Right atrium auricular region (tissue), 2 donors: ENCODE data around the gene ARID5B. TPM values are rescaled to one million over a fixed set of nuclear protein-coding genes. Genes with fewer than 3 reads are reported as not detected.

Experiments
- DNase-seq: peaks from one replicate; pipeline ENCODE4 v3.0.0-alpha.2; 2019; ENCODE audit warnings: low spot score
- H3K27ac ChIP-seq, 2 donors: fragments of 200-600 bp; sonication (generic); 1 replicate in 1 of 2; 2 replicates in 1 of 2; pipeline ENCODE4 v1.5.1; 2016 to 2019
- H3K27me3 ChIP-seq, 2 donors: fragments of 200-600 bp; sonication (generic); one replicate each; pipeline versions ENCODE4 v1.5.1 to v1.6.0; 2017 to 2019
- H3K36me3 ChIP-seq: fragments of 200-600 bp; sonication (generic); one replicate; pipeline ENCODE4 v1.5.1; 2016
- H3K4me1 ChIP-seq, 2 donors: fragments of 200-600 bp; sonication (generic); one replicate each; pipeline versions ENCODE4 v1.5.1 to v1.6.0; 2017 to 2019
- H3K4me3 ChIP-seq, 2 donors: fragments of 200-600 bp; sonication (generic); 1 replicate in 1 of 2; 2 replicates in 1 of 2; pipeline ENCODE4 v1.5.1; 2017 to 2019; ENCODE audit warnings: mild to moderate bottlenecking in 1 of 2, moderate library complexity in 1 of 2
- H3K9me3 ChIP-seq, 2 donors: fragments of 200-600 bp; sonication (generic); one replicate each; pipeline ENCODE4 v1.5.1; 2019
- CTCF ChIP-seq, 2 donors: fragments of 200-600 bp; sonication (generic); IDR thresholded peaks; one replicate each; pipeline ENCODE4 v1.5.1; 2019; ENCODE audit warnings: antibody characterized with exemption in 2 of 2
- total RNA-seq, 2 donors: library from RNA; depleted of rRNA; stranded (reverse); fragments of >200 nt; gene quantifications; one replicate each; pipeline ENCODE4 v1.1.0, GENCODE V29; 2016

ARID5B gene
- total RNA-seq, 2 donors from 2014 or later: 37.9 to 53.4 TPM

- no peaks in the 10 kb centered on the region for H3K27me3 ChIP-seq
- H3K27ac ChIP-seq: no peak overlapping the region
- H3K36me3 ChIP-seq: no peaks in the 10 kb centered on the region
- DNase-seq: no peak
- H3K4me1 ChIP-seq: peaks cover 0 to 8% of the 10 kb centered on the region in 2 donors
- H3K9me3 ChIP-seq: no peaks in the 10 kb centered on the region
- no peak overlapping the region for H3K4me3 ChIP-seq
- TF ChIP-seq CTCF (IDR thresholded peaks at IDR 0.05): no peak
Measured at GRCh38 chr10:62011558-62011957, 110.1 kb downstream of the ARID5B start.

GRCh38 chr10:62012318-62012717 is 110.8 kb downstream of the ARID5B start:
- no peak for DNase-seq
- no peaks in the 10 kb centered on the region for H3K36me3 ChIP-seq
- H3K4me3 ChIP-seq: no peak overlapping the region
- peaks cover 0 to 15% of the 10 kb centered on the region in 2 donors for H3K4me1 ChIP-seq
- TF ChIP-seq CTCF (IDR thresholded peaks at IDR 0.05): no peak
- no peaks in the 10 kb centered on the region for H3K27me3 ChIP-seq
- H3K27ac ChIP-seq: no peak overlapping the region
- no peaks in the 10 kb centered on the region for H3K9me3 ChIP-seq

- peaks cover 0 to 30% of the 10 kb centered on the region in 2 donors for H3K4me1 ChIP-seq
- no peak for TF ChIP-seq CTCF (IDR thresholded peaks at IDR 0.05)
- H3K36me3 ChIP-seq: no peaks in the 10 kb centered on the region
- no peaks in the 10 kb centered on the region for H3K27me3 ChIP-seq
- no peak for DNase-seq
- no peak overlapping the region for H3K4me3 ChIP-seq
- no peaks in the 10 kb centered on the region for H3K9me3 ChIP-seq
- H3K27ac ChIP-seq: no peak overlapping the region
Measured at GRCh38 chr10:62014510-62014909, 113.0 kb downstream of the ARID5B start.

GRCh38 chr10:62015994-62016393 is 114.5 kb downstream of the ARID5B start:
- Histone ChIP-seq H3K27me3 (no peaks in the 10 kb centered on the region), H3K36me3 (no peaks in the 10 kb centered on the region), H3K9me3 (no peaks in the 10 kb centered on the region), H3K4me3 (no peak overlapping the region), H3K4me1 (peaks cover 0 to 42% of the 10 kb centered on the region in 2 donors), H3K27ac (no peak overlapping the region)
- no peak for DNase-seq
- TF ChIP-seq CTCF (IDR thresholded peaks at IDR 0.05): no peak

GRCh38 chr10:62016623-62017490 is 115.4 kb downstream of the ARID5B start:
- H3K9me3 ChIP-seq: no peaks in the 10 kb centered on the region
- no peaks in the 10 kb centered on the region for H3K36me3 ChIP-seq
- H3K4me1 ChIP-seq: peaks cover 0 to 42% of the 10 kb centered on the region in 2 donors
- no peak for TF ChIP-seq CTCF (IDR thresholded peaks at IDR 0.05)
- H3K27me3 ChIP-seq: no peaks in the 10 kb centered on the region
- no peak overlapping the region for H3K4me3 ChIP-seq
- no peak overlapping the region for H3K27ac ChIP-seq
- no peak for DNase-seq
